H1 (cell line): ENCODE measurements around the gene ING1. TPM values are rescaled to one million over a fixed set of nuclear protein-coding genes. Genes with fewer than 3 reads are reported as not detected.

ENCODE experiments used
- CTCF ChIA-PET: fragments of 300-600 bp; sonication (Branson Sonifier 250); formaldehyde crosslinking; loops from one replicate; lab custom pipeline; 2021; ENCODE audit not compliant: partially characterized antibody; lab: Charles Lee
- POLR2A ChIA-PET: fragments of 300-600 bp; sonication (Branson Sonifier 250); formaldehyde crosslinking; loops from one replicate; lab custom pipeline; 2021; ENCODE audit warnings: inconsistent platforms; ENCODE audit not compliant: partially characterized antibody; lab: Charles Lee
- DNase-seq, 2 experiments: peaks; one replicate each; pipeline versions ENCODE4 v3.0.0 to v3.0.0-alpha.2; 2010 to 2022; ENCODE audit warnings: low spot score in 2 of 2, low read depth in 1 of 2, mixed read lengths in 1 of 2
- FAIRE-seq: peaks from 2 replicates; lab custom pipeline; 2011; peaks lifted over from hg19 to GRCh38; lab: Jason Lieb, UNC
- H2AFZ ChIP-seq: 2 replicates; pipeline ENCODE4 v1.8.1; 2012; ENCODE audit warnings: low read length, inconsistent platforms
- H2AK5ac ChIP-seq: 2 replicates; pipeline ENCODE4 v1.6.1; 2013; ENCODE audit warnings: low read depth, low read length
- H2BK120ac ChIP-seq: replicated peaks from 2 replicates; pipeline ENCODE3; 2013; ENCODE audit warnings: low read depth, low read length, inconsistent platforms
- H2BK12ac ChIP-seq: 2 replicates; pipeline ENCODE4 v1.6.1; 2013; ENCODE audit warnings: low read depth, low read length
- H2BK15ac ChIP-seq: 2 replicates; pipeline ENCODE4 v1.6.1; 2013; ENCODE audit warnings: low read length
- H2BK20ac ChIP-seq: 2 replicates; pipeline ENCODE4 v1.6.1; 2013; ENCODE audit warnings: low read length
- H2BK5ac ChIP-seq: 2 replicates; pipeline ENCODE4 v1.6.1; 2013; ENCODE audit warnings: low read depth, low read length
- H3K14ac ChIP-seq: 2 replicates; pipeline ENCODE4 v1.6.1; 2013; ENCODE audit warnings: inconsistent platforms; ENCODE audit not compliant: insufficient read length
- H3K18ac ChIP-seq: 2 replicates; pipeline ENCODE4 v1.6.1; 2013; ENCODE audit warnings: low read length; ENCODE audit errors: extremely low read depth
- H3K23ac ChIP-seq: 2 replicates; pipeline ENCODE4 v1.6.1; 2013; ENCODE audit warnings: inconsistent platforms; ENCODE audit not compliant: insufficient read length
- H3K23me2 ChIP-seq: 2 replicates; pipeline ENCODE4 v1.6.1; 2013; ENCODE audit warnings: low read depth, low read length
- H3K27ac ChIP-seq: 2 replicates; pipeline ENCODE4 v1.6.1; 2011; ENCODE audit warnings: low read depth, low read length, inconsistent platforms
- H3K27me3 ChIP-seq, 4 experiments: replicated peaks in 1 of 4; 1 replicate in 1 of 4; 2 replicates in 3 of 4; pipeline versions ENCODE4 v1.6.1 to v1.8.1; 2011 to 2013; ENCODE audit warnings: low read length in 3 of 4, mild to moderate bottlenecking in 3 of 4, inconsistent platforms in 2 of 4, mixed read lengths in 2 of 4, moderate library complexity in 1 of 4; ENCODE audit not compliant: control insufficient read depth in 3 of 4, insufficient read depth in 3 of 4; ENCODE audit errors: extremely low read depth in 1 of 4
- H3K36me3 ChIP-seq, 4 experiments: 2 replicates each; pipeline versions ENCODE4 v1.6.1 to v1.8.1; 2011 to 2013; ENCODE audit warnings: mild to moderate bottlenecking in 4 of 4, low read length in 3 of 4, moderate library complexity in 2 of 4, control low read depth in 1 of 4, inconsistent platforms in 1 of 4; ENCODE audit not compliant: insufficient read depth in 4 of 4, control insufficient read depth in 2 of 4
- H3K4ac ChIP-seq: replicated peaks from 2 replicates; pipeline ENCODE3; 2013; ENCODE audit warnings: low read length, low read depth, mixed read lengths, inconsistent platforms; ENCODE audit not compliant: insufficient read length
- H3K4me1 ChIP-seq, 4 experiments: replicated peaks in 1 of 4; 1 replicate in 1 of 4; 2 replicates in 3 of 4; pipeline versions ENCODE4 v1.6.1 to v1.8.1; 2011 to 2013; ENCODE audit warnings: low read length in 3 of 4, inconsistent platforms in 2 of 4, mixed read lengths in 1 of 4; ENCODE audit not compliant: insufficient read depth in 4 of 4, control insufficient read depth in 3 of 4
- H3K4me2 ChIP-seq, 2 experiments: 2 replicates each; pipeline versions ENCODE4 v1.6.1 to v1.8.1; 2011 to 2013; ENCODE audit warnings: low read depth in 2 of 2, low read length in 2 of 2, control low read depth in 1 of 2, inconsistent platforms in 1 of 2, mild to moderate bottlenecking in 1 of 2; ENCODE audit not compliant: insufficient read depth in 1 of 2
- H3K4me3 ChIP-seq, 4 experiments: fragments of 200-600, 300-600 bp in 1 of 4; sonication (generic), shearing (Covaris generic), sonication (Bioruptor Twin) in 1 of 4; 2 replicates each; pipeline versions ENCODE4 v1.5.1 to v1.8.1; 2011 to 2016; ENCODE audit warnings: low read length in 4 of 4, low read depth in 3 of 4, control low read depth in 2 of 4, inconsistent platforms in 2 of 4, mild to moderate bottlenecking in 2 of 4, mixed read lengths in 1 of 4, moderate library complexity in 1 of 4; ENCODE audit not compliant: insufficient read depth in 2 of 4; ENCODE audit errors: extremely low read depth in 1 of 4
- H3K56ac ChIP-seq: replicated peaks from 2 replicates; pipeline ENCODE3; 2013; ENCODE audit warnings: low read depth, mild to moderate bottlenecking, mixed read lengths, low read length, inconsistent platforms; ENCODE audit not compliant: insufficient read length
- H3K79me1 ChIP-seq: 2 replicates; pipeline ENCODE4 v1.6.1; 2013; ENCODE audit warnings: low read depth, low read length, control low read depth
- H3K79me2 ChIP-seq, 2 experiments: 2 replicates each; pipeline versions ENCODE4 v1.6.1 to v1.8.1; 2012 to 2013; ENCODE audit warnings: low read length in 2 of 2, mild to moderate bottlenecking in 2 of 2, inconsistent platforms in 1 of 2; ENCODE audit not compliant: insufficient read depth in 2 of 2, control insufficient read depth in 1 of 2
- H3K9ac ChIP-seq, 4 experiments: replicated peaks in 1 of 4; 1 replicate in 1 of 4; 2 replicates in 3 of 4; pipeline versions ENCODE4 v1.6.1 to v1.8.1; 2011 to 2013; ENCODE audit warnings: low read depth in 3 of 4, low read length in 3 of 4, control low read depth in 2 of 4, mild to moderate bottlenecking in 2 of 4, moderate library complexity in 2 of 4, inconsistent platforms in 1 of 4; ENCODE audit errors: extremely low read depth in 1 of 4
- H3K9me3 ChIP-seq, 2 experiments: 2 replicates each; pipeline versions ENCODE4 v1.6.1 to v1.8.1; 2012 to 2013; ENCODE audit warnings: mild to moderate bottlenecking in 2 of 2, moderate library complexity in 2 of 2, control low read depth in 1 of 2, inconsistent platforms in 1 of 2, low read depth in 1 of 2, low read length in 1 of 2, mixed read lengths in 1 of 2; ENCODE audit not compliant: insufficient read depth in 2 of 2
- H4K20me1 ChIP-seq, 2 experiments: replicated peaks in 1 of 2; 2 replicates each; pipeline versions ENCODE3 to v1.8.1; 2011 to 2013; ENCODE audit warnings: inconsistent platforms in 2 of 2, low read length in 2 of 2, mild to moderate bottlenecking in 1 of 2; ENCODE audit not compliant: insufficient read depth in 2 of 2, control insufficient read depth in 1 of 2
- H4K5ac ChIP-seq: 2 replicates; pipeline ENCODE4 v1.6.1; 2013; ENCODE audit warnings: low read length, low read depth, mixed read lengths, inconsistent platforms; ENCODE audit not compliant: insufficient read length
- H4K8ac ChIP-seq: 2 replicates; pipeline ENCODE4 v1.8.0; 2013; ENCODE audit warnings: mild to moderate bottlenecking, moderate library complexity, low read length, inconsistent platforms; ENCODE audit not compliant: insufficient read depth; ENCODE audit errors: extremely low read depth
- H4K91ac ChIP-seq: replicated peaks from 2 replicates; pipeline ENCODE3; 2013; ENCODE audit warnings: low read length, mixed read lengths, inconsistent platforms; ENCODE audit not compliant: insufficient read length
- JUND ChIP-seq: IDR thresholded peaks from 2 replicates; pipeline ENCODE4 v1.6.1; 2011; ENCODE audit warnings: mild to moderate bottlenecking, improper control_type of control experiment, low read length
- WGBS, 2 experiments: shearing (Covaris generic) in 1 of 2; methylation state at CpG; one replicate each; pipeline versions ENCODE4 v1.1.6 to v1.1.7; 2013 to 2015; ENCODE audit warnings: low lambda C conversion rate in 2 of 2, mixed read lengths in 2 of 2, inconsistent platforms in 1 of 2, low coverage in 1 of 2, missing lambda C conversion rate in 1 of 2; ENCODE audit not compliant: insufficient replicate concordance in 2 of 2, insufficient coverage in 1 of 2, insufficient read length in 1 of 2; ENCODE audit errors: extremely low coverage in 1 of 2, missing lambda C conversion rate in 1 of 2; 5-methylcytosine and 5-hydroxymethylcytosine counted together
- polyA plus RNA-seq, 7 experiments: library from polyadenylated mRNA; depleted of rRNA in 3 of 7; stranded (reverse) in 5 of 7; unstranded in 2 of 7; fragments of >200 nt in 5 of 7; fragments of 200-250 nt in 2 of 7; gene quantifications; 1 replicate in 5 of 7; 2 replicates in 1 of 7; 4 replicates in 1 of 7; pipeline versions ENCODE4 v1.2.1 to v1.2.3, GENCODE V29; 2011 to 2013; ENCODE audit warnings: missing spikeins in 2 of 7, mixed read lengths in 2 of 7
- total RNA-seq: library from RNA; stranded (reverse); fragmentation: NEBNext Ultra II Directional; extraction: Animal tissue kit (Norgen Biotek cat#: 25700); gene quantifications from 2 replicates; pipeline ENCODE4 v1.2.1, GENCODE V29; 2021

Gene ING1
- total and polyA plus RNA-seq, 2 of the 8 experiments (the other 6 are each of a cell fraction or from before 2014, with no cell fraction given) = 22.3 to 26.6 TPM

GRCh38 chr13:110687736-110688135 lies 25.8 kb upstream of the ING1 start:
- Histone ChIP-seq H3K18ac (no peak overlapping the region), H3K4ac (no peak overlapping the region), H3K56ac (no peak overlapping the region), H3K79me1 (0 out of 2 replicates have a peak, but pooled peaks cover 2% of the 10 kb centered on the region), H2BK5ac (no peak overlapping the region), H3K23me2 (no peaks in the 10 kb centered on the region), H2AK5ac (no peak overlapping the region), H3K23ac (no peak overlapping the region), H3K9ac (no peak overlapping the region), H2BK12ac (no peak overlapping the region), H3K4me2 (no peak overlapping the region), H4K91ac (no peak overlapping the region), H2BK20ac (no peak overlapping the region), H3K79me2 (no peaks in the 10 kb centered on the region), H4K20me1 (peaks cover 0 to 3% of the 10 kb centered on the region in 2 experiments), H3K27me3 (no peaks in the 10 kb centered on the region), H3K14ac (no peak overlapping the region), H3K27ac (no peak overlapping the region), H2BK15ac (no peak overlapping the region), H3K4me1 (no peaks in the 10 kb centered on the region), H4K8ac (no peak overlapping the region; the same call in 1 of the 2 replicates), H3K36me3 (peaks cover 2 to 9% (median 4%) of the 10 kb centered on the region in 4 experiments; a peak in 5 of 8 replicates), H2BK120ac (no peak overlapping the region), H4K5ac (no peak overlapping the region), H3K9me3 (no peaks in the 10 kb centered on the region), H3K4me3 (no peak overlapping the region), H2AFZ (no peak overlapping the region)
- WGBS, 2 experiments = 90% methylated on average over 15 of the region's 16 CpGs; no CpG with 5 or more reads in 1 of the 2 experiments
- POLR2A ChIA-PET = interaction anchor here (1.1 to 7.1 kb wide), 3 partner anchors 17 to 27 kb away, joined by 3 to 43 read pairs (median 6); partner anchors contain the start of gene CARS2
- CTCF ChIA-PET = no interaction called here
- FAIRE-seq (no peak), DNase-seq (no peak)
- TF ChIP-seq JUND = no peak
